H9 (cell line): ENCODE measurements around the gene TMEM233. TPM values are rescaled to one million over a fixed set of nuclear protein-coding genes. Genes with fewer than 3 reads are reported as not detected.

Experiments used
- DNase-seq: peaks from one replicate; pipeline ENCODE4 v3.0.0-alpha.2; 2017
- H2AFZ ChIP-seq: one replicate; pipeline ENCODE4 v1.6.1; 2013; ENCODE audit warnings: mild to moderate bottlenecking, low read length, control low read depth, moderate library complexity
- H2AK5ac ChIP-seq: 2 replicates; pipeline ENCODE4 v1.6.1; 2013; ENCODE audit warnings: low read length, control low read depth, mixed read lengths; ENCODE audit not compliant: insufficient read length
- H2BK120ac ChIP-seq: one replicate; pipeline ENCODE4 v1.6.1; 2013; ENCODE audit warnings: low read depth, mild to moderate bottlenecking, low read length, control low read depth, inconsistent platforms; ENCODE audit not compliant: poor library complexity, severe bottlenecking
- H2BK12ac ChIP-seq: 2 replicates; pipeline ENCODE4 v1.6.1; 2013; ENCODE audit warnings: low read length, control low read depth, mixed read lengths, low read depth; ENCODE audit not compliant: insufficient read length
- H2BK15ac ChIP-seq: 2 replicates; pipeline ENCODE4 v1.6.1; 2013; ENCODE audit warnings: low read depth, low read length, control low read depth
- H2BK20ac ChIP-seq: one replicate; pipeline ENCODE4 v1.6.1; 2013; ENCODE audit warnings: low read depth, mild to moderate bottlenecking, low read length, control low read depth, inconsistent platforms; ENCODE audit not compliant: poor library complexity, severe bottlenecking
- H2BK5ac ChIP-seq: 2 replicates; pipeline ENCODE4 v1.6.1; 2013; ENCODE audit warnings: low read length, control low read depth, mixed read lengths; ENCODE audit not compliant: insufficient read length
- H3K14ac ChIP-seq: 2 replicates; pipeline ENCODE4 v1.6.1; 2013; ENCODE audit warnings: low read length, control low read depth; ENCODE audit not compliant: insufficient read depth
- H3K18ac ChIP-seq: 2 replicates; pipeline ENCODE4 v1.6.1; 2013; ENCODE audit warnings: low read depth, mild to moderate bottlenecking, mixed read lengths, low read length, control low read depth; ENCODE audit not compliant: insufficient read length
- H3K23ac ChIP-seq: 2 replicates; pipeline ENCODE4 v1.6.1; 2013; ENCODE audit warnings: low read length, control low read depth, mixed read lengths, low read depth; ENCODE audit not compliant: insufficient read length
- H3K23me2 ChIP-seq: 2 replicates; pipeline ENCODE4 v1.6.1; 2013; ENCODE audit warnings: low read depth, mild to moderate bottlenecking, mixed read lengths, low read length, control low read depth; ENCODE audit not compliant: insufficient read length, poor library complexity, severe bottlenecking
- H3K27ac ChIP-seq: 2 replicates; pipeline ENCODE4 v1.5.1; 2013; ENCODE audit warnings: low read length, control low read depth, mixed read lengths, low read depth; ENCODE audit not compliant: insufficient read length
- H3K27me3 ChIP-seq: 2 replicates; pipeline ENCODE4 v1.6.1; 2013; ENCODE audit warnings: low read length, control low read depth, inconsistent platforms; ENCODE audit not compliant: insufficient read depth
- H3K4ac ChIP-seq: 2 replicates; pipeline ENCODE4 v1.6.1; 2013; ENCODE audit warnings: low read depth, mild to moderate bottlenecking, control low read depth, inconsistent platforms, low read length, moderate library complexity
- H3K4me1 ChIP-seq: 2 replicates; pipeline ENCODE4 v1.6.1; 2013; ENCODE audit warnings: low read length, control low read depth, inconsistent platforms; ENCODE audit not compliant: insufficient read depth
- H3K4me2 ChIP-seq: 2 replicates; pipeline ENCODE4 v1.6.1; 2013; ENCODE audit warnings: low read length, control low read depth, mixed read lengths; ENCODE audit not compliant: insufficient read length, insufficient read depth
- H3K56ac ChIP-seq: 2 replicates; pipeline ENCODE4 v1.6.1; 2013; ENCODE audit warnings: low read depth, mild to moderate bottlenecking, mixed read lengths, low read length, control low read depth; ENCODE audit not compliant: insufficient read length
- H3K79me1 ChIP-seq: 2 replicates; pipeline ENCODE4 v1.6.1; 2013; ENCODE audit warnings: low read depth, mild to moderate bottlenecking, moderate library complexity, low read length, control low read depth, inconsistent platforms; ENCODE audit not compliant: insufficient read depth, poor library complexity, severe bottlenecking
- H3K79me2 ChIP-seq: 2 replicates; pipeline ENCODE4 v1.6.1; 2013; ENCODE audit warnings: low read length, control low read depth, inconsistent platforms; ENCODE audit not compliant: insufficient read depth
- H3K9ac ChIP-seq: 2 replicates; pipeline ENCODE4 v1.6.1; 2013; ENCODE audit warnings: low read length, control low read depth, mixed read lengths; ENCODE audit not compliant: insufficient read length; ENCODE audit errors: extremely low read depth
- H3K9me3 ChIP-seq: one replicate; pipeline ENCODE4 v1.6.1; 2013; ENCODE audit warnings: low read depth, low read length, inconsistent platforms; ENCODE audit not compliant: control insufficient read depth
- H3T11ph ChIP-seq: one replicate; pipeline ENCODE4 v1.6.1; 2013; ENCODE audit warnings: mild to moderate bottlenecking, low read length, control low read depth, inconsistent platforms
- H4K20me1 ChIP-seq: one replicate; pipeline ENCODE4 v1.6.1; 2013; ENCODE audit not compliant: control insufficient read depth, insufficient read length, insufficient read depth
- H4K5ac ChIP-seq: 2 replicates; pipeline ENCODE4 v1.6.1; 2013; ENCODE audit warnings: low read depth, mild to moderate bottlenecking, mixed read lengths, low read length, control low read depth; ENCODE audit not compliant: insufficient read length
- H4K8ac ChIP-seq: replicated peaks from 2 replicates; pipeline ENCODE4 v1.6.1; 2013; ENCODE audit warnings: low read length, control low read depth, mixed read lengths, low read depth; ENCODE audit not compliant: insufficient read length
- H4K91ac ChIP-seq: 2 replicates; pipeline ENCODE4 v1.6.1; 2013; ENCODE audit warnings: low read depth, mild to moderate bottlenecking, moderate library complexity, mixed read lengths, low read length, control low read depth; ENCODE audit not compliant: insufficient read length
- H3K27ac Mint-ChIP-seq, 3 experiments: 2 replicates in 2 of 3; 3 replicates in 1 of 3; pipeline ENCODE4 v1.8.0; 2020 to 2021; ENCODE audit warnings: mixed read lengths in 3 of 3, mild to moderate bottlenecking in 1 of 3, moderate library complexity in 1 of 3
- H3K27me3 Mint-ChIP-seq: 2 replicates; pipeline ENCODE4 v1.8.0; 2021; ENCODE audit warnings: low read depth, mild to moderate bottlenecking, moderate library complexity, mixed read lengths
- H3K36me3 Mint-ChIP-seq, 3 experiments: 2 replicates in 2 of 3; 3 replicates in 1 of 3; pipeline ENCODE4 v1.8.0; 2020 to 2021; ENCODE audit warnings: low read depth in 3 of 3, mixed read lengths in 3 of 3; ENCODE audit not compliant: insufficient read depth in 1 of 3
- H3K4me1 Mint-ChIP-seq, 2 experiments: 2 replicates each; pipeline ENCODE4 v1.8.0; 2020; ENCODE audit warnings: mixed read lengths in 2 of 2
- H3K4me3 Mint-ChIP-seq, 2 experiments: 2 replicates in 1 of 2; 3 replicates in 1 of 2; pipeline ENCODE4 v1.8.0; 2020 to 2021; ENCODE audit warnings: mild to moderate bottlenecking in 2 of 2, mixed read lengths in 2 of 2, moderate library complexity in 1 of 2
- H3K9me3 Mint-ChIP-seq, 2 experiments: 2 replicates in 1 of 2; 3 replicates in 1 of 2; pipeline ENCODE4 v1.8.0; 2020; ENCODE audit warnings: mild to moderate bottlenecking in 2 of 2, mixed read lengths in 2 of 2, moderate library complexity in 1 of 2
- CTCF ChIP-seq: fragments of 200-600 bp; sonication (generic); conservative IDR thresholded peaks from 3 replicates; pipeline ENCODE4 v1.8.0; 2021; ENCODE audit warnings: antibody characterized with exemption, mild to moderate bottlenecking
- WGBS: extraction: QIAGEN DNeasy Blood & Tissue Kit; methylation state at CpG from one replicate; pipeline ENCODE4 v1.1.7; 2013; ENCODE audit warnings: missing lambda C conversion rate, low lambda C conversion rate, mixed read lengths; ENCODE audit not compliant: insufficient read length; ENCODE audit errors: extremely low coverage; 5-methylcytosine and 5-hydroxymethylcytosine counted together
- total RNA-seq: library from RNA; stranded (reverse); gene quantifications from 2 replicates; pipeline ENCODE4 v1.2.1, GENCODE V29; 2021

Gene TMEM233
- total RNA-seq, 1 experiment from 2014 or later, result not detected

- no peak overlapping the region for H3K4me3 Mint-ChIP-seq
- Histone ChIP-seq H3T11ph (no peak overlapping the region), H3K27me3 (no peaks in the 10 kb centered on the region), H3K4ac (no peak overlapping the region), H2BK5ac (no peak overlapping the region), H3K18ac (no peak overlapping the region), H3K4me1 (no peaks in the 10 kb centered on the region), H3K9me3 (no peaks in the 10 kb centered on the region), H3K9ac (no peak overlapping the region), H3K79me2 (no peaks in the 10 kb centered on the region), H4K8ac (no peak overlapping the region), H2BK120ac (no peak overlapping the region), H3K4me2 (no peak overlapping the region), H2BK12ac (no peak overlapping the region), H3K23me2 (no peaks in the 10 kb centered on the region), H3K79me1 (no peaks in the 10 kb centered on the region), H4K5ac (no peak overlapping the region), H4K20me1 (no peaks in the 10 kb centered on the region), H2AFZ (no peak overlapping the region), H2BK20ac (no peak overlapping the region), H3K14ac (no peak overlapping the region), H2AK5ac (no peak overlapping the region), H4K91ac (no peak overlapping the region), H2BK15ac (no peak overlapping the region), H3K23ac (no peak overlapping the region), H3K56ac (no peak overlapping the region), H3K27ac (no peak overlapping the region)
- no peak overlapping the region for H3K27ac Mint-ChIP-seq
- no peak for DNase-seq
- peaks cover 18% of the 10 kb centered on the region for H3K27me3 Mint-ChIP-seq
- no CpG with 5 or more reads among the region's 4 CpGs for WGBS
- H3K9me3 Mint-ChIP-seq, result no peaks in the 10 kb centered on the region
- no peak for TF ChIP-seq CTCF
- H3K4me1 Mint-ChIP-seq, result peaks cover under 1 to 2% of the 10 kb centered on the region in 2 experiments; a peak in 3 of 4 replicates
- H3K36me3 Mint-ChIP-seq, result no peaks in the 10 kb centered on the region; a peak in 1 of 7 replicates
Measured at GRCh38 chr12:119661882-119662281, 68.3 kb downstream of the TMEM233 start.
